HG03521 (cell line): ENCODE data around the gene STAC2.
"Not testable (repeated sequence)": the region's sequence is repeated elsewhere in the genome, so short reads cannot be mapped to it uniquely, and the experiment has no call there.

Experiments used
- ATAC-seq: cut with Tn5 transposase; IDR thresholded peaks from one replicate; pipeline ENCODE4 v1.9.1; 2021; ENCODE audit warnings: mild to moderate bottlenecking, moderate library complexity; ENCODE audit not compliant: unreplicated experiment

STAC2 gene, protein sequence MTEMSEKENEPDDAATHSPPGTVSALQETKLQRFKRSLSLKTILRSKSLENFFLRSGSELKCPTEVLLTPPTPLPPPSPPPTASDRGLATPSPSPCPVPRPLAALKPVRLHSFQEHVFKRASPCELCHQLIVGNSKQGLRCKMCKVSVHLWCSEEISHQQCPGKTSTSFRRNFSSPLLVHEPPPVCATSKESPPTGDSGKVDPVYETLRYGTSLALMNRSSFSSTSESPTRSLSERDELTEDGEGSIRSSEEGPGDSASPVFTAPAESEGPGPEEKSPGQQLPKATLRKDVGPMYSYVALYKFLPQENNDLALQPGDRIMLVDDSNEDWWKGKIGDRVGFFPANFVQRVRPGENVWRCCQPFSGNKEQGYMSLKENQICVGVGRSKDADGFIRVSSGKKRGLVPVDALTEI

DNA sequence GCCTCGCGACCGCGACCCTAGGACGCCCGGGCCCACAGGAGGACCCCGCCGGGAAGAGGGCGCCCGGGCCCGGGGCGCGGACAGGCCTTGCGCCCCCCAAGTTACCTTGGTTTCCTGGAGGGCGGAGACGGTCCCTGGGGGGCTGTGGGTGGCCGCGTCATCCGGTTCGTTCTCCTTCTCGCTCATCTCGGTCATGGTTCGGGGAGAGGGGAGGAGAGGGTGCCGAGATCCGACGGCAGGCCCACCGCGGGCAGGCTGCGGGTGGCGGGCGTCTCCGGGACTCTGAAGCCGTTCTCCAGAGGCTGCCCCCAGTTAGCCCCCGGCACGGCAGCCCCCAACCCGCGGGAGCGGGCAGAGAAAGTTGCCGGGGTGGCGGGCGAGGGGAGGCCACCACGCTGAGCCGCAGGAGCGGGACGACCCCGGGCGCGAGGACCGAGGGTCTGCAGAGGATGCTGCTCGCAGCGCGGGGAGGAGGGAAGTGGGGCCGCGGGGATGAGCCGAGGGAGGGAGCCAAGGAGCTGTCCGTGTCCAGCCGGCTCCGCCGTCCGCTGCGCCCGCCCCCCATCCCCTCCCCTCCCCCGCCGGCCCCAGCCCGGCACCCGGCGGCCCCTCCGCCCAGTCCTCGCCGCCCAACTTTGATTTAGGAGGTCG is at the start of gene STAC2:
Gene STAC2, minus strand, starts transcription at position 638 of the 651 bp plus-strand sequence. Its CDS starts 443 bp downstream, at position 195.
- no peak for ATAC-seq

DNA sequence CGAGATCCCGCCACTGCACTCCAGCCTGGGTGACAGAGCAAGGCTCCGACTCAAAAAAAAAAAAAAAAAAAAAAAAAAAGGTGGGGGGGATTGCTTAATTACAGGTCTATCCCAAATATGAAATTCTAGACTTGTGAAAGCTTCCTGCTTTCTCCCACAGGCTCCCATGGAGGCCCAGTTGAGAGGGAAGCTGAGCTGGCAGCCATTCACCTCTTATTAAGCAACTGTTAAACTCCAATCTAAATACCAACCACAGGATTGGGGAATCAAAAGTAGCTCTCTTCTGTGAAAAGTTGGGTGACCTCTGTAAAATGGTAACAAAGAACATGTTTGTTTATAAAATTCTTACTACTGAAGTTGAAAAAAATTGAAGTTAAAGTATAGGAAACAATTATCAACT is 45.8 kb upstream of the STAC2 start:
- ATAC-seq: no peak

DNA sequence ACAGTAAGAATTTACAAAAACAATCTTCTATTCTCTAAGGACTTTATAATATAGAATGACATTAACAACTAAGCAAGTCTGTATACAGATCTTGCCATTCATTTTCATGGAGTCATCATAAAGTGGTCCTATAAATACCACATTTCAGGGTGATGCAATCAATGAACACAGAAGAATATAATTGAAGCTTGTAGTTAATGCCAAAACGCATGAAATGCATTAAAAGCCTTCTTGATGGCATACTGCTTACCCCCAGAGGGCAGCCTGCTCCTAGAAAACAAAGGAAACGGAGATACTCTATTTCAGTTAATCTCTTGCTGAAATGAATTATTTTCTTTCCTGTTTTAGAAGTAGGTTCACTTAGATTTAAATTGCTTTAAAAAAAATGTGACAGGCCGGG is 45.2 kb upstream of the STAC2 start:
- no peak for ATAC-seq

DNA sequence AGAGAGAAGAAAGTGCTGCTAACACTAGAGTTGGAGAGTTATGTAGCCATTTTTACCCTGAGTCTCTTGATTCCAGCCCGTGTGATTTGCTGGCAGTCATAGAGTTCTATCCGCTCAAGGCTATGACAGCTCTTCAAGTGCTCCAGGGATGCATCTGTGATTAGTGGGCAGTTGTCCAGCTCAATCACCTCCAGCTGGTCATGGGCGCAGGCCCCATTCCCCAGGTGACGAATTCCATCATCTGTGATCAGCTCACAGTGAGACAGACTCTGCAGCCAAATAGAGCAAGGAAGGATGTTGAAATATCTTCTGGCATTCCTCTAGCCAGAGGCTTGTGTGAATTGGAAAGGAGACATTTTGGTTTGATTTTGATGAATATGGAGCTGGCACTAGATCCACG is 38.4 kb upstream of the STAC2 start:
- ATAC-seq: no peak

DNA sequence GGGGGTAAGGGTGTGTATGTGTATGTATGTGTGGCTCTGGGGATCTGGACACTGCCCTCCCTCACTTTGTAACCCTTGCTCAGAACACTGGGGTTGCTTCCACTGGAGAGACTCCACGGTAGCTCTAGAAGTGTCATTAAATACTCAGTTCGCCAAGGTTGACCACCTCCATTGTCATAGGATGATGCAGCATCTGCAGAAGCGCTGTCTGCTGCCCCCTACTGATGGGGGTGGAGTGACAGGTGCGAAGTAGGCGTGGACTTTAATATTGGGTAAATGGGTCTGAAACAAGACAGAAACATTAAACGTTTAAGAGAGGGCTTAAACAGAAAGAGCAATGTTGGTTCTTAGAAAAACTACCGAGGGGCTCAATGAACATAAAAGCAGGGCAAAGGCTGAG is 35.5 kb upstream of the STAC2 start:
- no peak for ATAC-seq

DNA sequence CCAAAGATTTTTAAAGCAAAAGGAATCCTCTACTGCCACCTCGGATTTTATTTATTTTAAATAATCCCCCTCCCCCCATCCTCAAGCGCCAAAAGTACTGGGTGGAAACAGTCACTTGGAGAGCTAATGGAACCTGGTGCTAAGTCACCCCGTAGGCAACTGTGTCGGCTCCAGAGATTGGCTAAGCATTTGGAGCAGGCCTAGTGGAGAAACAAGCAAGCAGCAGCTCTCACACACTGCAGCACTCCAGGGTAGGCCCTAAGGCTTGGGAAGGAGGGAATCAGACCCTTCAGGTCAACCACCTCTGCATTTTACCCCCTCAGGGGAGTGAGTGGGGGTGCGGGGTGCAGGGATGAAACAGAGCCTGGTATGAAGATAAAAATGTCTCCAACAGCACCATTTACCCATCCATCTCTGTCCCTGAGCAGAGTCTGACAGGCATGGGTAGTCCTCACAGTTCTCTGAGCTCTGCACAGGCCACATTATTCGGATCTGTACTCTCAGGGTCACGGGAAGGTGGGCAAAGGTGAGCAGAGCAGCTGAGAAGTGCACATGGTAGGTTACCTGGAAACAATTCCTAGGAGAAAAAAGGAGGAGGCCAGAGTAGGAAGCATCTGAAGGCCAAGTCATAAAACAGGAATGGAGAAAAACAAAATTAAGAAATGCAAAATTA is 27.2 kb upstream of the STAC2 start:
- ATAC-seq: no peak

DNA sequence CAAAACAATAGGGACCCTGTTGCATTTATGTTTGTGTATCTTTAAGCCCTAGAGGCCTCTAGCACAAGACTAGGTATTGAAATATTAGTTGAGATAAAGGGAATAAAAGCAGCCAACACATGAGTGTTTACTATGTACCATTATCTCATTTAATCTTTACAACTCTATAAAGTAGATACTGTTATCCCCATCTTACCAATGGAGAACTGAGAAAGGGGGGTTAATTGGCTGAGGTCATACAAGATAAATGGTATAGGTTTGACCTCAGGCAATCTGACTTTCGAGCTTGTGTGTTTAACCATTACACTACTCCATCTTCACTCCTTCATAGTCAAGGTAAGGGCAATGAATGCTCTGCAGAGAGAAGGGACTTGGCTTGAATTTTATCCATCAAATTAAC is 26.3 kb upstream of the STAC2 start:
- ATAC-seq: no peak

DNA sequence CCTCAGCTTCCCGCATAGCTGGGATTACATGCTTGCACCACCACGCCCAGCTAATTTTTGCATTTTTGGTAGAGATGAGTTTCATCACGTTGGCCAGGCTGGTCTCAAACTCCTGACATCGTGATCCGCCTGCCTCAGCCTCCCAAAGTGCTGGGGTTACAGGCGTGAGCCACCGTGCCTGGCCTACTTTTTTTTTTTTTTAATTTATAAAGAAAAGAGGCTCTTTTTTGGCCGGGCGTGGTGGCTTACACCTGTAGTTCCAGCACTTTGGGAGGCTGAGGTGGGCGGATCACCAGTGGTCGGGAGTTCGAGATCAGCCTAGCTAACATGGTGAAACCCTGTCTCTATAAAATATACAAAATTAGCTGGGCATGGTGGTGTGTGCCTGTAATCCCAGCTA is 24.3 kb upstream of the STAC2 start:
- ATAC-seq: not testable (repeated sequence)

DNA sequence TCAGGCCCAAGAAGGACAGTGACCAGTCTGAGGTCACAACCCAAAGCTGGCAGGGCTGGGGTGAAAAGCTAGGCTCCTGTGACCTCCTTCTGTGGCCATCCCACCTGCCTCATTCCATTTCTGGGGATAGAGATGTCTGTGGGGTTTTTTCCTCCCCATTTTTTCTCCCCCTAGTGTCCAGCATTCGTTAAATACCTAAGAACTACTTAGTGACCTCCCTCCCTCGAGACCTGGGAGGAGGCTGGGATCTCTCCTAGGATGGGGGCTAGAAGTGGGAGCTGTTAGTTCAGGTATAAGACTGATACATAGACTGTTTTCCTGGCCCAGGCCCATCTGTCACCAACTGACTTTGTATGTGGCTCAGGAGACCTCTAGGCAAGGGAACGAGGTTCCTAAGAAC is 20.5 kb upstream of the STAC2 start:
- no peak for ATAC-seq

DNA sequence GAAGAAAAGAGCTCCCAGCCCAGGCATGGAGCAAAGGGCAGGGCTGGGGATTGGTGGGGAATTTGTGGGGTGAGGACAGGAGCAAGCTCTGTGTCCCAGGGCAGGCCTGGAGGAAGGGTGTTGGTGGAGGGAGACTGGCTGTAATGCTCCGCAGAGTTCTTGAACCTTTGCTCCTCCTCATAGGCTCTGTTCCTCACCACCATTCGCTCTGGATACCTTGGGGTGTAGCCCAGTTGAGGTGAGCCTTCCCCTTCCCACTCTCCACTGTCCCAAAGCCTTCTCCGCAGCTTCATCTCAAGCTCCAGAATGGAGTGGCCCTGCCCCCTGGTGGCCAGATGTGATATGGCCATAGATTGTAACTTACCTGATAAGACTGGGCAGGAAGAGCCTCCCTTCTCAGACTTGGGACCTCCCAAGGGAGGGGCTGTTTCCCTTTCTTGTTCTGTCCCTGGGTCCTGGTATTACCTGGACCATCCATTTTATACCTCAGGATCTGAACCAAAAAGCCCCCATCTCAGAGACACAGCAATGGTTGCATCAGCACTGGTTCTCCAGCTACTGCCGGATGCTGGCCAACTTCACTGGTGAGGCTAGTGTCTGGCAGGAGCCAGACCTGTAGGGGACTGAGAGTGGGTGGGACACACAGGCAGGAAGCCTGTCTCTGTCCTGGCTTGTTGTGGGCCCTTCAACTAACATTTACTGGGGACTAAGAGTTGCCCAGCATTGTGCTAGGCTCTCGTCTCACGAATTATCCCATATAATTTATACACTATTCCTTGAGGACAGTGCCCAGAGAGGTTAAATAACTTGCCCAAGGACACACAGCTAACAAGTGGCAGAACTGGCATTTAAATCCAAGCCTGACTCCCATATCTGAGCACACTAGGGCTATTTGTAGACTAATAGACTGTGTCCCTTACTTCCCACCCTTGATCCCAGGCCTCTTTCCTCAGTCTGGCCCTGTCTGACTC is 19.1 kb upstream of the STAC2 start:
- no peak for ATAC-seq

DNA sequence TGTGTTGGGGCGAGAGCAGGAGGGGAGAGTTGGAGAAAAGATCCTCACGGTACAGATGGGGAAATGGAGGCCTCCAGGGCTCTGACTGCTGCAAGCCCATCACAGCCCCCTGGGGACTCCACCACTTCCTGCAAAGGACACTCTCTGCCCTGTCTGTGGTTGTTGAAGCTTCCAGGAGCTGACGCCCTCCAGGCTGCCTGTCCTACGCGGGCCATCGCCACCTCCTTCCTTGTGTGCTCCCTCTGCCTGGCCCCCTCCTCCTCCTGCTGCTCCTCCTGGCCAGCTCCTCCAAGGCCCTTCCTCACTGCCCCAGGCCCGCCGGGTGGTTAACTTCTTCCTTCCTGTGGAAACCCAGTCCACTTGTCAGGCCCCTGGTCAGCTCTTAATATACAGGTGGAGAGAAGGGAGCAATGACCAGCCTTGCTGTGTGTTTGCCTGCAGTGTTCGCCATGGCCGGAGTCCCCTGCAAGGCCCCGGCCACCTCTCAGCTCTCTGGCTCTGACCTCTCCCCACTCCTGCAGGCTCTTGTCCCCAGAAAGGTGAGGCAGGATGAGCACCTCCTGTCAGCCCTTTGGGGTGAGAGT is 18.4 kb upstream of the STAC2 start:
- ATAC-seq: no peak

DNA sequence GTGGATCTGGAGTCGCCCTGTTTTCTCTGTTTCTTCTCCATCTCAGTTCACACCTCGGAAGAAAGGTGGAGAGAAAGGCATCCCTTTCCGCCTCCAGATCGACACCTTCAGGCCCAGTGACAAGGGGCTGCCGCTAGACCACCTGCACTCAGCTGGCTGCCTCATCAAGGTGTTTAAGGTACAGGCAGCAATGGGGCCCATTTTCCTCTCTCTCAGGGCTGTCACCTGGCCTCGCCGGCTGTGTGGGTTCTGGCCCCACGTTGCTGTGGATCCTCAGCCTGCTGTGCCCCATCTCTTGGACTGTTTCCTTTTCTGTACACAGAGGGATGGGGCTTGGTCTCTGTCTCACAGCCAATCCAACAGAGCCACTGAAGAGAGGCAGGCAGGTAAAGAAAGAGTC is 17.4 kb upstream of the STAC2 start:
- ATAC-seq: no peak

DNA sequence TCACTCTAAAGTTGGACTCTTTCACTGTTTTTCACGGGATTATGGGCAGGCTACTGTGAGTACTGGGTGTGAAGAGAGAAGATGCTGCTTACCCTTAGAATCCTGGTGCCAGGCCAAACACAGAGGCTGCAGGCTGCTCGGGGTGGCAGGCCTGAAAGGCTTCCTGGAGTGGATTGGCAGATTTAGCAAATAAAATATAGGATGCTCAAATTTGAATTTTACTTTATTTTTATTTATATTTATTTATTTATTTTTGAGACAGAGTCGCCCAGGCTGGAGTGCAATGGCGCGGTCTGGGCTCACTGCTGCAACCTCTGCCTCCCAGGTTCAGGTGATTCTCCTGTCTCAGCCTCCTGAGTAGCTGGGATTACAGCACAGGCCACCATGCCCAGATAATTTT is 14.9 kb upstream of the STAC2 start:
- no peak for ATAC-seq

DNA sequence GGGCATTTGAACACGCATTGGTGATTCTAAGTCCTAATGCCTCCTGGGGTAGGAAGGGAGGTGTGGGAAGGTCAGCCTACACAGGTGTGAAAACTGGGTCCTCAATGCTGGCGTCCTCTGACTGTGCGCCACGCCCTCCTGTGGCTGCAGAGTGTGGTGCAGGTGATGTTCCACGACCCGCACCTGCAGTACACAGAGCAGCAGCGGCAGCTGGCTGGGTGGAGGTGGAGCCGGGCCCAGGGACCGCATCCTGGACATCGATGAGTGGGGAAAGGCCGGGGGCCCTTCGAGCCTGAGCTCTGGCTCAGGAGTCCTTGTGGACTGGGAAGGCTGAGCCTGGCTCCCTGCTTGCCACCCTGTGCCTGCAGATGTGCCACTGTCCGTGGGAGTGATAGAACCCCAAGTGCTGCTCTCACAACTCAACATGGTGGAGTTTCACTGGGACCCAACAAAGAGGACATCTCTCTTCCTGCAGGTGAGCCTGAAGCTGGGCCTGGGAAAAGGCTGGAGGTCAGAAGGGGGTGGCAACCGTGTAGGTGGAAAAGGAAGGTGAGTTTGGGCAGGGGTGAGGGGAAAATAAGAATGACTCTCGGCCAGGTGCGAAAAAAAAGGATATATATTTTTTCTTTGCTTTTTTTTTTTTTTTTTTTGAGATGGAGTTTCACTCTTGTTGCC is 14.0 kb upstream of the STAC2 start:
- no peak for ATAC-seq

DNA sequence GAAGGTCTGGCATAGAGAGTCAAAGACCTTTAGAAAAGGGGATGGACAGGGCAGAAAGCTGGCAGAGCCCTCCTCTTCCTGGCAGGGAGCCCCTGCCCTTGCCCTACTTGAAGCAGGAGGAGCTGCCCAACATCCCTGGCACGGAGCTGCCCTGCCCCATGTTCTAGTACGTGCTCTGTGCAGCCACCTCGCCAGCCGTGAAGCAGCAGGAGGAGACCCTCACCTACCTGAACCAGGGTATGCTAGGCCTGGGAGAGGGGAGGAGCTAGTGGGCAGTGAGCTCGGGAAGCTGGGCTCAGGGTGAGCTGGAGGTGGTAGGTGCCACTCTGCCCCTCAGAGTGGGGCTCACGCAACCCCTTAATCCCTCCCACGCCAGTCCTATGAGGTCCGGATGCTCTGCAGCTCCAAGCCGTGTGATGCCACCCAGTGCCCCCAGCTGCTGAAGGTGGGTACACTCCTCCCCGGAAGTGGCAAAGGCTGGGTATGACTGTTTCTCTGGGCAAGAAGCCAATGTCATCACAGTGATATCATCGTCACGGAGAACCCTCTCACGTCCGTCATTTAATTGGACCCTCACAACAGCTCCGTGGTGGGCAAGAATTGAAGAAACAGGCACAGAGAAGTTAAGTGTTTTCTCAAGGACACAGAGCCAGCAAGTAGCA is 12.7 kb upstream of the STAC2 start:
- ATAC-seq: no peak

DNA sequence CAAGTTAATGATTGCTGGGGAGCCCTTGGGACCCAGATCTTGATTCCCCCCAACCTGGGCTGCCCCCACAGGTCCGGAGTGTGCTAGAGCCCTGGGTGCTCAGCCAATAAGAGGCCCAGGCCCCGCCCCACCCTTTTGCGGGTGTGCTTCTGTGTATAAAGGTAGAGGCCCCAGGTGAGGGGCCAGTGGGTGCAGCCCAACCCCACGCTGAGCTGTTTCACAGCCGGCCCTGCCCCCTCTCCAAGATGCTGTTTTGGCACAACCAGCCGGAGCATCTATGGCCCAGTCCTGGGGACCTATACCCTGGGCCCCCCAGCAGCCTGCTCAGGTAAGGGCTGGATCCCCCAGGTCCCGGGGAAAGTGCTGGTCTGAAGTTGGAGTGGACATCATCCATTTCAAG is 11.8 kb upstream of the STAC2 start:
- no peak for ATAC-seq

DNA sequence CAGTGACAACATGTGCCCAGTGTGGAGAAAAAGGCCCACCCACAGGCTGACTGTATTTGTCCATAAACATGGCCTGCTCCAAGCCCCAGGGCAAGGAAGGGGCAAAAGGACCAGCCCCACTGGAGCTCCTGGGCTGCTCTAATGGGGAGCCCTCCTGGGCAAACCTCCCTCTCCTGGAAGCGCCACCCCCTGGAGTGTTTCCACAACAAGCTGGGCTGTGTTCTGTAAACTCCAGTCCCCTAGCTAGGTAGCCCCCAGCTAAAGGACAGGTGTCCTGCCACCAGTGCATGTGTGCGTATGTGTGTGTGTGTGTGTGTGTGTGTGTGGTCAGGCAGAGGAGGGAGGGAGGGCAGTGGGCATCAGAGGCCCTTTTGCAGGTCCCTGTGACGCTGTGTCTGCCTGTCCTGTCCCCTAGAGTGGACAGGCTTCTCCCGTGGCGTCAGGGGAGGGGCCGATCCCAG is 11.3 kb upstream of the STAC2 start:
- ATAC-seq: no peak

DNA sequence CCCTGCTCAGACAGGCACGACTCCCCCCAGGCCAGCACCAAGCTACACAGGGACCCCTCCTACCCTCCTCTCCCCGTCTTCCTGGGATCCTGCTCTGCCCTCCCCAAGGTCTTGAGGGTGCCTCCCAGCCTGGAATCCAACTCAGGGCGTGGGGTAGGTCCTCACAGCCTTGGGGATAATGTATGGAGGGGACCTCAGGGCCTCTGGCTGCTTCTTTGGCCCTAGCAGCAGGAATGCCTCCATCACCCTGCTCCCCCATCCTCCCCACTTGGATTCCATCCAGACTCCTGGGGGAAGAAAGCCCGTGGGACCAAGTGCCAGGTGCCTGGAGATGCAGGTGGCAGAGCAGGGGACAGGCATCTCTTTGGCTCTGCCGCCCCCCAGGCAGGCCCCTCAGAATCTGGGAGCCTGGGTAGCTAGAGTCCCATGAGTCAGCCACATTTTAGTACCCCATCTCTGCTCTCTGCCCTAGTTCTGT is 10.7 kb upstream of the STAC2 start:
- ATAC-seq: no peak
